PC-9 (cell line): ENCODE data around the gene THUMPD3. TPM values are rescaled to one million over a fixed set of nuclear protein-coding genes. Genes with fewer than 3 reads are reported as not detected.

Experiments used
- BruUV-seq: library from RNA; stranded (reverse); fragments of 400-500 nt; replicated peaks from 2 replicates; lab custom pipeline; 2021; lab: Mats Ljungman, UMichigan
- CTCF ChIA-PET: fragments of 300-600 bp; sonication (Branson Sonifier 250); formaldehyde crosslinking; loops from one replicate; lab custom pipeline; 2022; ENCODE audit warnings: antibody characterized with exemption; lab: Charles Lee
- POLR2A ChIA-PET: fragments of 300-600 bp; sonication (Branson Sonifier 250); formaldehyde crosslinking; loops from one replicate; lab custom pipeline; 2022; ENCODE audit warnings: antibody characterized with exemption; ENCODE audit not compliant: unreplicated experiment; lab: Charles Lee
- DNase-seq, 2 experiments: peaks; one replicate each; pipeline versions ENCODE4 v3.0.0 to v3.0.0-alpha.2; 2015 to 2022; ENCODE audit warnings: mixed read lengths in 1 of 2
- H2AFZ ChIP-seq: fragments of 200-600 bp; sonication (generic); 2 replicates; pipeline ENCODE4 v1.8.1; 2017; ENCODE audit warnings: antibody characterized with exemption
- H3F3A ChIP-seq: fragments of 200-600 bp; sonication (generic); 2 replicates; pipeline ENCODE4 v1.8.1; 2017; ENCODE audit warnings: antibody characterized with exemption, mild to moderate bottlenecking, low read depth; ENCODE audit not compliant: insufficient read depth
- H3K27ac ChIP-seq: fragments of 200-600 bp; sonication (generic); 2 replicates; pipeline ENCODE4 v1.6.1; 2016; ENCODE audit warnings: mixed run types
- H3K27me3 ChIP-seq: fragments of 200-600 bp; sonication (generic); 2 replicates; pipeline ENCODE4 v1.6.1; 2016; ENCODE audit warnings: low read depth, mixed run types; ENCODE audit not compliant: insufficient read depth
- H3K36me3 ChIP-seq: fragments of 200-600 bp; sonication (generic); 2 replicates; pipeline ENCODE4 v1.6.1; 2016; ENCODE audit warnings: low read depth, mixed run types
- H3K4me1 ChIP-seq: fragments of 200-600 bp; sonication (generic); replicated peaks from 2 replicates; pipeline ENCODE4 v1.6.1; 2016; ENCODE audit warnings: mixed run types; ENCODE audit not compliant: insufficient read depth
- H3K4me2 ChIP-seq: fragments of 200-600 bp; sonication (generic); 2 replicates; pipeline ENCODE4 v1.6.1; 2017; ENCODE audit warnings: mixed run types
- H3K4me3 ChIP-seq: fragments of 200-600 bp; sonication (generic); 2 replicates; pipeline ENCODE4 v1.6.1; 2016; ENCODE audit warnings: mixed run types
- H3K79me2 ChIP-seq: fragments of 200-600 bp; sonication (generic); 2 replicates; pipeline ENCODE4 v1.6.1; 2017; ENCODE audit warnings: low read depth, mixed run types
- H3K9me2 ChIP-seq: fragments of 200-600 bp; sonication (generic); 2 replicates; pipeline ENCODE4 v1.8.1; 2017; ENCODE audit warnings: mild to moderate bottlenecking; ENCODE audit not compliant: insufficient read depth
- H3K9me3 ChIP-seq: fragments of 200-600 bp; sonication (generic); 2 replicates; pipeline ENCODE4 v1.8.1; 2016; ENCODE audit warnings: low read depth; ENCODE audit not compliant: insufficient read depth
- H4K20me1 ChIP-seq: fragments of 200-600 bp; sonication (generic); 2 replicates; pipeline ENCODE4 v1.8.1; 2017; ENCODE audit not compliant: insufficient read depth
- EZH2 ChIP-seq: fragments of 200-600 bp; sonication (generic); IDR thresholded peaks from 2 replicates; pipeline ENCODE4 v1.8.0; 2017; ENCODE audit warnings: antibody characterized with exemption, low read depth
- intact Hi-C: fragments of 100-400 bp; cut with micrococcal nuclease; formaldehyde crosslinking; loops from one replicate; pipeline ENCODE4 v1.10.0; 2022; ENCODE audit not compliant: unreplicated experiment
- total RNA-seq: library from RNA; stranded (reverse); gene quantifications from 2 replicates; pipeline ENCODE4 v1.2.3, GENCODE V29; 2021
- TF ChIP-seq, protein P1 (sequence below): fragments of 200-600 bp; sonication (generic); conservative IDR thresholded peaks from 2 replicates; pipeline ENCODE4 v1.6.1; 2017; ENCODE audit warnings: mixed run types, antibody characterized with exemption, mild to moderate bottlenecking, moderate library complexity

The THUMPD3 gene
- total RNA-seq, 1 experiment from 2014 or later, result 48.8 TPM

- Histone ChIP-seq H3K36me3 (no peaks in the 10 kb centered on the region), H3F3A (peaks cover 7% of the 10 kb centered on the region; the same call in 1 of the 2 replicates), H3K4me1 (peaks cover 23% of the 10 kb centered on the region), H3K4me2 (peak overlapping the region; percentile 18), H3K4me3 (no peak overlapping the region), H3K27me3 (no peaks in the 10 kb centered on the region), H3K9me3 (no peaks in the 10 kb centered on the region), H3K9me2 (no peaks in the 10 kb centered on the region), H3K79me2 (no peaks in the 10 kb centered on the region), H3K27ac (peak overlapping the region; percentile 6; the same call in 1 of the 2 replicates), H2AFZ (no peak overlapping the region), H4K20me1 (no peaks in the 10 kb centered on the region)
- intact Hi-C loops, result no loop called here
- TF ChIP-seq, protein P1, sequence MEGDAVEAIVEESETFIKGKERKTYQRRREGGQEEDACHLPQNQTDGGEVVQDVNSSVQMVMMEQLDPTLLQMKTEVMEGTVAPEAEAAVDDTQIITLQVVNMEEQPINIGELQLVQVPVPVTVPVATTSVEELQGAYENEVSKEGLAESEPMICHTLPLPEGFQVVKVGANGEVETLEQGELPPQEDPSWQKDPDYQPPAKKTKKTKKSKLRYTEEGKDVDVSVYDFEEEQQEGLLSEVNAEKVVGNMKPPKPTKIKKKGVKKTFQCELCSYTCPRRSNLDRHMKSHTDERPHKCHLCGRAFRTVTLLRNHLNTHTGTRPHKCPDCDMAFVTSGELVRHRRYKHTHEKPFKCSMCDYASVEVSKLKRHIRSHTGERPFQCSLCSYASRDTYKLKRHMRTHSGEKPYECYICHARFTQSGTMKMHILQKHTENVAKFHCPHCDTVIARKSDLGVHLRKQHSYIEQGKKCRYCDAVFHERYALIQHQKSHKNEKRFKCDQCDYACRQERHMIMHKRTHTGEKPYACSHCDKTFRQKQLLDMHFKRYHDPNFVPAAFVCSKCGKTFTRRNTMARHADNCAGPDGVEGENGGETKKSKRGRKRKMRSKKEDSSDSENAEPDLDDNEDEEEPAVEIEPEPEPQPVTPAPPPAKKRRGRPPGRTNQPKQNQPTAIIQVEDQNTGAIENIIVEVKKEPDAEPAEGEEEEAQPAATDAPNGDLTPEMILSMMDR, result no peak
- TF ChIP-seq EZH2, result no peak
- no TSS peak for BruUV-seq
- no peak for DNase-seq
- POLR2A ChIA-PET, result interaction anchor here (0.5 to 0.6 kb wide), 2 partner anchors 20 to 33 kb away, joined by 3 read pairs; partner anchors contain the start of gene THUMPD3
- CTCF ChIA-PET, result interaction anchor here (1.1 to 1.4 kb wide), 2 partner anchors 10 to 371 kb away, joined by 5 to 6 read pairs; no protein-coding TSS in a partner anchor
Measured at GRCh38 chr3:9343115-9343514, 19.7 kb upstream of the THUMPD3 start.

DNA sequence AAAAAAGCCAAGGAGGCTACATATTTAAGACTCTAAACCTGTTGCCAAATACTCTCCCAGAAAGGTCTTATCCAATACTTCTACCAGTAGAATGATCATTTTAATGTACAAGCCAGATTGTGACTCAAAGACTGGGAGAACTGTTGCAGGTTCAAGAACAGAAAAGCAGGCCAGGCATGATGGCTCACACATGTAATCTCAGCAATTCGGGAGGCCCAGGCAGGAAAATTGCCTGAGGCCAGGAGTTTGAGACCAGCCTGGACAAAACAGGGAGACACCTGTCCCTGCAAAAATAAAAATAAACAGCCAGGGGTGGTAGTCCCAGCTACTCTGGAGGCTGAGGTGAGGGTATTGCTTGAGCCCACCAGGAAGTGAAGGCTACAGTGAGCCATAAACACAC is 17.8 kb upstream of the THUMPD3 start:
- no TSS peak for BruUV-seq
- no peak overlapping the region for H2AFZ ChIP-seq
- DNase-seq, result no peak
- TF ChIP-seq, protein P1, result no peak
- no peak for TF ChIP-seq EZH2
- no peak overlapping the region for H3K27ac ChIP-seq
- H3K4me3 ChIP-seq, result no peak overlapping the region
- intact Hi-C loops, result no loop called here
- no peak overlapping the region for H3K4me2 ChIP-seq
- H3F3A ChIP-seq, result peaks cover 6% of the 10 kb centered on the region
- ChIA-PET POLR2A (no interaction called here), CTCF (no interaction called here)
- H3K27me3 ChIP-seq, result no peaks in the 10 kb centered on the region
- H3K36me3 ChIP-seq, result no peaks in the 10 kb centered on the region
- peaks cover 28% of the 10 kb centered on the region for H3K4me1 ChIP-seq
- H4K20me1 ChIP-seq, result no peaks in the 10 kb centered on the region
- H3K9me2 ChIP-seq, result no peaks in the 10 kb centered on the region
- no peaks in the 10 kb centered on the region for H3K9me3 ChIP-seq
- no peaks in the 10 kb centered on the region for H3K79me2 ChIP-seq

- ChIA-PET POLR2A (no interaction called here), CTCF (no interaction called here)
- H3K79me2 ChIP-seq, result 0 out of 2 replicates have a peak, but pooled peaks cover 3% of the 10 kb centered on the region
Measured at GRCh38 chr3:9346141-9346540, 16.7 kb upstream of the THUMPD3 start.

More at GRCh38 chr3:9346141-9346540, 16.7 kb upstream of the THUMPD3 start:
- no peak overlapping the region for H2AFZ ChIP-seq
- H3K27me3 ChIP-seq, result no peaks in the 10 kb centered on the region
- intact Hi-C loops, result no loop called here
- no peak overlapping the region for H3K4me2 ChIP-seq
- H4K20me1 ChIP-seq, result no peaks in the 10 kb centered on the region
- peaks cover 5% of the 10 kb centered on the region for H3F3A ChIP-seq
- TF ChIP-seq, protein P1, result no peak
- TF ChIP-seq EZH2, result no peak
- H3K36me3 ChIP-seq, result no peaks in the 10 kb centered on the region
- no peak overlapping the region for H3K27ac ChIP-seq
- no TSS peak for BruUV-seq
- DNase-seq, result no peak
- peaks cover 30% of the 10 kb centered on the region for H3K4me1 ChIP-seq
- H3K9me2 ChIP-seq, result no peaks in the 10 kb centered on the region
- H3K9me3 ChIP-seq, result no peaks in the 10 kb centered on the region
- no peak overlapping the region for H3K4me3 ChIP-seq
